ENCODE data around the gene ESPL1. TPM values are rescaled to one million over a fixed set of nuclear protein-coding genes. Genes with fewer than 3 reads are reported as not detected.

ESPL1 gene
- total and polyA plus RNA-seq, 2 of the 13 experiments (the other 11 are each of a cell fraction or from before 2014, with no cell fraction given), result 5.8 to 11.5 TPM

DNA sequence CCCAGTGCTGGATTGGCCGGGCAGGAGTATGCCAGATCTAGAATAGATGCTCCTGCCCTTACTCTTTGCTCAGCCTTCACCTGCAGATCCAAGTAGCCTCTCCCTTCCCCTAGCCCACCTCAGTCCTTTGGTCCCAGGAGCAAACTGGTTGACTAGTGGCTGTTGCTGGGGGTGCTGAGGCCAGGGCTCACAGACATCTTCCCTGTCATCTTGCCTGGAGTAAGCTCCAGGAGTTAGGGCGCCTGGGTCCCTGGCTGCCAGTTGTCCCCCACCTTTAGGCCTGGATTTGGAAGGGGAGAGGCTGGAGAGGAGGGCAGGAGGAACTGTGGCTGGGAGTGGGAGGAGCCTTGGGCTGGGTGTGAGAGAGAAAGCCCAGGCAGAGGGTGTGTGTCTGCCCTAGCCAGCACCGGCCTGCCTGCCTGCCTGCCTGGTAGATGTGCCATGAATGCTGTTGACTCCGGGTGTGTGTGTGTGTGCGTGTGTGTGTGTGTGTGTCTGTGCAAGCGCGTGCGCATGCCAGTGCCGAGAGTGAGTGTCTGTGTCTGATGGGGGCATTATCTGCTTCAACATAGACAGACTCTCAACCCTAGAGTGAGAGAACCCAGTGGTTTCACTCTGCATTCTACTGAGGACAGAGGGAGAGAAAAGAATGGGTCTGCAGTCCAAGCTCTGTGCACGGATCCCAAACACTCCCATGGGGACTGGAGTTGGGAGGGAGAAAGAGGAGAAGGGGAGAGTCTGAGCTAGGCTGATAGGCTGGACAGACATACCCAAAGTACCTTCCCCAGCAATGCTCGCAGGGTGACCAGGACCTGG is 35.2 kb upstream of the ESPL1 start:
- in situ Hi-C loops (cut with HindIII; ENCODE audit: extremely low pct_ligation_motif_present, low pct_unique_long_range_greater_than_20kb), result no loop called here
- Histone ChIP-seq H3K4me1 (ENCODE audit: insufficient read depth, low read length) (peaks cover 38% of the 10 kb centered on the region), H3K9me3 (ENCODE audit: low read length) (no peaks in the 10 kb centered on the region), H3K27me3 (ENCODE audit: control insufficient read depth in 1 of 2, insufficient read depth in 2 of 2, low read length in 2 of 2) (peaks cover 10 to 62% of the 10 kb centered on the region in 2 experiments), H3K36me3 (replicated peaks in 1 of 2; ENCODE audit: control insufficient read depth in 1 of 2, insufficient read depth in 2 of 2, low read length in 2 of 2) (no peaks in the 10 kb centered on the region), H4K20me1 (ENCODE audit: insufficient read depth, low read length) (no peaks in the 10 kb centered on the region), H2AFZ (ENCODE audit: low read length) (no peak overlapping the region), H3K9ac (ENCODE audit: insufficient read depth, low read depth, low read length) (no peak overlapping the region), H3K27ac (ENCODE audit: extremely low read length, insufficient read depth, low read length) (no peak overlapping the region), H3K79me2 (ENCODE audit: insufficient read depth, low read length) (no peaks in the 10 kb centered on the region), H3K4me3 (replicated peaks in 1 of 3; ENCODE audit: insufficient read depth in 1 of 3, low read depth in 2 of 3, low read length in 3 of 3) (no peak overlapping the region; a peak in 1 of 6 replicates), H3K4me2 (ENCODE audit: low read depth, low read length) (peak overlapping the region; percentile 40)
- ATAC-seq (peak; percentile 64), DNase-seq (ENCODE audit: low spot score) (no peak), FAIRE-seq (no peak)
- POLR2A ChIA-PET, result no interaction called here
- CTCF ChIA-PET (ENCODE audit: low intra/inter-chr PET ratio, low total read pairs), result no interaction called here
- no TSS peak for BruUV-seq (replicated peaks)
- intact Hi-C loops (cut with micrococcal nuclease; ENCODE audit: unreplicated experiment), result no loop called here
- 0 out of 2 replicates have a peak, but pooled peaks have one; percentile 41 for TF ChIP-seq HNRNPL (IDR thresholded peaks at IDR 0.05; ENCODE audit: low read depth, low read length)
- TF ChIP-seq, protein P1, sequence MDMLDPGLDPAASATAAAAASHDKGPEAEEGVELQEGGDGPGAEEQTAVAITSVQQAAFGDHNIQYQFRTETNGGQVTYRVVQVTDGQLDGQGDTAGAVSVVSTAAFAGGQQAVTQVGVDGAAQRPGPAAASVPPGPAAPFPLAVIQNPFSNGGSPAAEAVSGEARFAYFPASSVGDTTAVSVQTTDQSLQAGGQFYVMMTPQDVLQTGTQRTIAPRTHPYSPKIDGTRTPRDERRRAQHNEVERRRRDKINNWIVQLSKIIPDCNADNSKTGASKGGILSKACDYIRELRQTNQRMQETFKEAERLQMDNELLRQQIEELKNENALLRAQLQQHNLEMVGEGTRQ (IDR thresholded peaks at IDR 0.05; ENCODE audit: low read depth, low read length), result no peak
- TF ChIP-seq, protein P1 (CRISPR knock-in tag; IDR thresholded peaks at IDR 0.05; ENCODE audit: borderline replicate concordance), result no peak
- no peak for TF ChIP-seq REPIN1 (CRISPR knock-in tag; IDR thresholded peaks at IDR 0.05; ENCODE audit: borderline replicate concordance, low read depth)
- 0% methylated on average over 3 of the region's 11 CpGs for WGBS (ENCODE audit: low lambda C conversion rate)

DNA sequence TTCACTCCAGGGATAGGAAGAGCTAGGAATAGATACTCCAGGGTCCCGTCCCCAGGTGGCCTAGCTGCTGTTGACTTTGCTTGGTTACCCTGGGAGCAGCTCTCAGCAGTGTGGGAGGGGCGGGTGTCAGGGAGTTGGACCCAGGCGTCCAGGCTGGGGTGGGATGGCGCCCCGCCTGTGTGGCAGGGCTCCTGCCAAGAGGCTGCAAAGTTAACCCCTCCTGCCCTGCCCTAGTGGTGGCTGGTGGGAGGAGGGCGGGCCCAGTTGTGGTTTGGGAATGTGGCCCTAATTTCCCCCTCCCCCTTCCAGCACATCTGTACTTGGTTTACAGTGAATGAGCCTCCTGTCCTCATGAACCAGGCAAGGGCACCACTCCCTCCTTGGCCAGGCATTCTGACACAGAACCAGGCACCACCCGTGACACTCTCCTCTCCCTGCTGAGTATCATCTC is 34.4 kb upstream of the ESPL1 start:
- Histone ChIP-seq H3K27me3 (ENCODE audit: control insufficient read depth in 1 of 2, insufficient read depth in 2 of 2, low read length in 2 of 2) (peaks cover 10 to 60% of the 10 kb centered on the region in 2 experiments), H3K36me3 (replicated peaks in 1 of 2; ENCODE audit: control insufficient read depth in 1 of 2, insufficient read depth in 2 of 2, low read length in 2 of 2) (no peaks in the 10 kb centered on the region), H3K4me1 (ENCODE audit: insufficient read depth, low read length) (peaks cover 38% of the 10 kb centered on the region), H3K79me2 (ENCODE audit: insufficient read depth, low read length) (no peaks in the 10 kb centered on the region), H3K9ac (ENCODE audit: insufficient read depth, low read depth, low read length) (no peak overlapping the region), H3K4me2 (ENCODE audit: low read depth, low read length) (peak overlapping the region; percentile 40; the same call in 1 of the 2 replicates), H3K4me3 (replicated peaks in 1 of 3; ENCODE audit: insufficient read depth in 1 of 3, low read depth in 2 of 3, low read length in 3 of 3) (no peak overlapping the region), H3K9me3 (ENCODE audit: low read length) (no peaks in the 10 kb centered on the region), H4K20me1 (ENCODE audit: insufficient read depth, low read length) (no peaks in the 10 kb centered on the region), H3K27ac (ENCODE audit: extremely low read length, insufficient read depth, low read length) (no peak overlapping the region), H2AFZ (ENCODE audit: low read length) (no peak overlapping the region)
- in situ Hi-C loops (cut with HindIII; ENCODE audit: extremely low pct_ligation_motif_present, low pct_unique_long_range_greater_than_20kb) (no loop called here), intact Hi-C loops (cut with micrococcal nuclease; ENCODE audit: unreplicated experiment) (no loop called here)
- WGBS (ENCODE audit: low lambda C conversion rate), result 0% methylated on average over 1 of the region's 7 CpGs
- FAIRE-seq (no peak), DNase-seq (ENCODE audit: low spot score) (no peak), ATAC-seq (no peak; the same call in 1 of the 3 replicates)
- ChIA-PET POLR2A (interaction anchor here (0.6 kb wide), 1 partner anchor 523 kb away, joined by 3 read pairs; no protein-coding TSS in a partner anchor), CTCF (ENCODE audit: low intra/inter-chr PET ratio, low total read pairs) (no interaction called here)
- BruUV-seq (replicated peaks), result no TSS peak
- no peak for TF ChIP-seq FOXA1 (IDR thresholded peaks at IDR 0.05)
- TF ChIP-seq FOXA1 (CRISPR knock-in tag; IDR thresholded peaks at IDR 0.05), result peak; percentile 12; the same call in 1 of the 2 replicates
- TF ChIP-seq NFIB (CRISPR knock-in tag; IDR thresholded peaks at IDR 0.05; ENCODE audit: borderline replicate concordance), result no peak
- TF ChIP-seq, protein P2, sequence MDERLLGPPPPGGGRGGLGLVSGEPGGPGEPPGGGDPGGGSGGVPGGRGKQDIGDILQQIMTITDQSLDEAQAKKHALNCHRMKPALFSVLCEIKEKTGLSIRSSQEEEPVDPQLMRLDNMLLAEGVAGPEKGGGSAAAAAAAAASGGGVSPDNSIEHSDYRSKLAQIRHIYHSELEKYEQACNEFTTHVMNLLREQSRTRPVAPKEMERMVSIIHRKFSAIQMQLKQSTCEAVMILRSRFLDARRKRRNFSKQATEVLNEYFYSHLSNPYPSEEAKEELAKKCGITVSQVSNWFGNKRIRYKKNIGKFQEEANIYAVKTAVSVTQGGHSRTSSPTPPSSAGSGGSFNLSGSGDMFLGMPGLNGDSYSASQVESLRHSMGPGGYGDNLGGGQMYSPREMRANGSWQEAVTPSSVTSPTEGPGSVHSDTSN (CRISPR knock-in tag; IDR thresholded peaks at IDR 0.05), result no peak
- TF ChIP-seq ZNF652 (CRISPR knock-in tag; IDR thresholded peaks at IDR 0.05; ENCODE audit: borderline replicate concordance, low read depth), result peak; percentile 42

Data from HepG2 (cell line).